ENCODE data around the gene CHST11.

DNA sequence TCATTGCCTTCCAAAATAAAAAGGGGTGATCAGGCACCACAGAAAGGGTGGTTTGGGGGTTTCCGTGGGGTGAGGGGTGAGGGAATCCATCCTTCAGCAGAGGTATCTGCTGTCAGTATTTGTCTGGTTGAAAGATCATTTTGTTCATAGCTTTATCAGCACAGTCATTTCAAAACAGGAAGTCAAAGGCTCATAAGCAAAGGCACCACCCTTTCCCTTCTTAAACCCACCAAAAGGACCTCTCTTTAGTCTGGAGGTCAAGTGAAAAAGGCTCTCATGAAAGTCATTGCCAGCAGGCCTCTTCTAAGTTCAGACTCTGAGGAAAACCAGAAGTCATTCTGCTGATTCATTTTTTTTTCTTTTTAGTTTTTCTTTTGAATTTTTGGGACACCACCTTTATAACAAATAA, 6.2 kb downstream of the CHST11 start:
- TF ChIP-seq, protein P1, sequence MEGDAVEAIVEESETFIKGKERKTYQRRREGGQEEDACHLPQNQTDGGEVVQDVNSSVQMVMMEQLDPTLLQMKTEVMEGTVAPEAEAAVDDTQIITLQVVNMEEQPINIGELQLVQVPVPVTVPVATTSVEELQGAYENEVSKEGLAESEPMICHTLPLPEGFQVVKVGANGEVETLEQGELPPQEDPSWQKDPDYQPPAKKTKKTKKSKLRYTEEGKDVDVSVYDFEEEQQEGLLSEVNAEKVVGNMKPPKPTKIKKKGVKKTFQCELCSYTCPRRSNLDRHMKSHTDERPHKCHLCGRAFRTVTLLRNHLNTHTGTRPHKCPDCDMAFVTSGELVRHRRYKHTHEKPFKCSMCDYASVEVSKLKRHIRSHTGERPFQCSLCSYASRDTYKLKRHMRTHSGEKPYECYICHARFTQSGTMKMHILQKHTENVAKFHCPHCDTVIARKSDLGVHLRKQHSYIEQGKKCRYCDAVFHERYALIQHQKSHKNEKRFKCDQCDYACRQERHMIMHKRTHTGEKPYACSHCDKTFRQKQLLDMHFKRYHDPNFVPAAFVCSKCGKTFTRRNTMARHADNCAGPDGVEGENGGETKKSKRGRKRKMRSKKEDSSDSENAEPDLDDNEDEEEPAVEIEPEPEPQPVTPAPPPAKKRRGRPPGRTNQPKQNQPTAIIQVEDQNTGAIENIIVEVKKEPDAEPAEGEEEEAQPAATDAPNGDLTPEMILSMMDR (IDR thresholded peaks at IDR 0.05), result no peak
- no peak for TF ChIP-seq POLR2AphosphoS5 (IDR thresholded peaks at IDR 0.05)
- TF ChIP-seq POLR2A (IDR thresholded peaks at IDR 0.05), result no peak

Data from breast epithelium (tissue), 3 donors.